GDM1 (cell line): Measurements from ENCODE around the gene EGFL7.
"Not testable (repeated sequence)": the region's sequence is repeated elsewhere in the genome, so short reads cannot be mapped to it uniquely, and the experiment has no call there.

Experiments
- DNase-seq: peaks from one replicate; lab custom pipeline; 2025; lab: John Stamatoyannopoulos, UW

Gene EGFL7

GRCh38 chr9:136698635-136699246 lies 36.0 kb downstream of the EGFL7 start:
- DNase-seq, result no peak

- DNase-seq, result no peak
Measured at GRCh38 chr9:136700304-136700703, 37.6 kb downstream of the EGFL7 start.

- DNase-seq, result no peak
Measured at GRCh38 chr9:136700959-136701667, 38.4 kb downstream of the EGFL7 start.

GRCh38 chr9:136701668-136702053 lies 38.9 kb downstream of the EGFL7 start:
- no peak for DNase-seq

- DNase-seq, result peak; percentile 68
Measured at GRCh38 chr9:136703276-136703860, 40.7 kb downstream of the EGFL7 start.

GRCh38 chr9:136704741-136705140 lies 42.0 kb downstream of the EGFL7 start:
- DNase-seq, result not testable (repeated sequence)

- DNase-seq, result no peak
Measured at GRCh38 chr9:136705564-136705963, 42.8 kb downstream of the EGFL7 start.

GRCh38 chr9:136707011-136707410 lies 44.3 kb downstream of the EGFL7 start:
- no peak for DNase-seq

GRCh38 chr9:136707849-136708517 lies 45.3 kb downstream of the EGFL7 start:
- no peak for DNase-seq

- no peak for DNase-seq
Measured at GRCh38 chr9:136709454-136710109, 46.9 kb downstream of the EGFL7 start.

- DNase-seq, result no peak
Measured at GRCh38 chr9:136710543-136710942, 47.8 kb downstream of the EGFL7 start.

GRCh38 chr9:136711219-136711648 lies 48.5 kb downstream of the EGFL7 start:
- not testable (repeated sequence) for DNase-seq

- DNase-seq, result peak; percentile 55
Measured at GRCh38 chr9:136711751-136712689, 49.3 kb downstream of the EGFL7 start, which contains the start of gene DIPK1B. Gene DIPK1B, plus strand, starts transcription at chr9:136712572. Its CDS starts 94 bp downstream, at chr9:136712666.

- no peak for DNase-seq
Measured at GRCh38 chr9:136712690-136713544, 50.2 kb downstream of the EGFL7 start.

GRCh38 chr9:136713550-136713949 lies 50.8 kb downstream of the EGFL7 start:
- no peak for DNase-seq

- no peak for DNase-seq
Measured at GRCh38 chr9:136714096-136714892, 51.6 kb downstream of the EGFL7 start.

GRCh38 chr9:136714893-136715274 lies 52.2 kb downstream of the EGFL7 start:
- DNase-seq, result no peak

- no peak for DNase-seq
Measured at GRCh38 chr9:136717399-136717798, 54.7 kb downstream of the EGFL7 start.
